OCI-LY1 (cell line): ENCODE measurements around the gene LHX3.
A peak's percentile ranks its signal among the peaks of the same experiment; 100 is the strongest.

ENCODE experiments used
- H2AFZ ChIP-seq: fragments of 200-600 bp; sonication (generic), shearing (Covaris generic); 2 replicates; pipeline ENCODE4 v1.6.0; 2014; ENCODE audit warnings: antibody characterized with exemption, mild to moderate bottlenecking, low read length
- H3F3A ChIP-seq: fragments of 200-600 bp; sonication (generic), shearing (Covaris generic); 2 replicates; pipeline ENCODE4 v1.6.0; 2014; ENCODE audit warnings: mild to moderate bottlenecking, antibody characterized with exemption, low read length, moderate library complexity; ENCODE audit not compliant: insufficient read depth
- H3K27ac ChIP-seq: fragments of 200-600 bp; sonication (generic); 2 replicates; pipeline ENCODE4 v1.5.1; 2014; ENCODE audit warnings: low read length, mixed run types, mild to moderate bottlenecking, low read depth; ENCODE audit not compliant: poor library complexity, severe bottlenecking
- H3K27me3 ChIP-seq: fragments of 200-600 bp; sonication (generic); 2 replicates; pipeline ENCODE4 v1.6.0; 2014; ENCODE audit warnings: antibody characterized with exemption, mild to moderate bottlenecking, low read length, moderate library complexity; ENCODE audit not compliant: insufficient read depth
- H3K36me3 ChIP-seq: fragments of 200-600 bp; sonication (generic); 2 replicates; pipeline ENCODE4 v1.6.1; 2014; ENCODE audit warnings: mild to moderate bottlenecking, antibody characterized with exemption, low read length, moderate library complexity, mixed read lengths; ENCODE audit not compliant: insufficient read depth
- H3K4me1 ChIP-seq: fragments of 200-600 bp; sonication (generic); 2 replicates; pipeline ENCODE4 v1.5.1; 2014; ENCODE audit warnings: mild to moderate bottlenecking, low read length, moderate library complexity; ENCODE audit not compliant: insufficient read depth, severe bottlenecking
- H3K4me2 ChIP-seq: fragments of 200-600 bp; sonication (generic), shearing (Covaris generic); 2 replicates; pipeline ENCODE4 v1.6.1; 2014; ENCODE audit warnings: low read length
- H3K4me3 ChIP-seq: fragments of 200-600 bp; sonication (generic); 2 replicates; pipeline ENCODE4 v1.5.1; 2014; ENCODE audit warnings: low read length, low read depth, mild to moderate bottlenecking, mixed read lengths; ENCODE audit not compliant: poor library complexity, severe bottlenecking
- H3K79me2 ChIP-seq: fragments of 200-600 bp; shearing (Covaris generic); 2 replicates; pipeline ENCODE4 v1.6.1; 2016; ENCODE audit warnings: mixed run types, low read length, mixed read lengths; ENCODE audit not compliant: insufficient read depth
- H3K9ac ChIP-seq: fragments of 200-600 bp; sonication (generic), shearing (Covaris generic); 2 replicates; pipeline ENCODE4 v1.6.1; 2014; ENCODE audit warnings: mild to moderate bottlenecking, low read length, mixed read lengths
- H3K9me2 ChIP-seq: fragments of 200-600 bp; sonication (generic), shearing (Covaris generic); 2 replicates; pipeline ENCODE4 v1.6.1; 2014; ENCODE audit warnings: low read depth, mild to moderate bottlenecking, low read length, mixed read lengths
- H3K9me3 ChIP-seq: fragments of 200-600 bp; shearing (Covaris generic); 2 replicates; pipeline ENCODE4 v1.6.1; 2014; ENCODE audit warnings: low read length, mixed read lengths
- H4K20me1 ChIP-seq: fragments of 200-600 bp; sonication (generic), shearing (Covaris generic); 2 replicates; pipeline ENCODE4 v1.6.0; 2016; ENCODE audit warnings: mild to moderate bottlenecking, low read length; ENCODE audit not compliant: insufficient read depth
- EZH2 ChIP-seq: fragments of 200-600 bp; sonication (generic), shearing (Covaris generic); IDR thresholded peaks from 2 replicates; pipeline ENCODE4 v1.8.0; 2017; ENCODE audit warnings: borderline replicate concordance, mixed run types, mild to moderate bottlenecking, antibody characterized with exemption, low read length, moderate library complexity, mixed read lengths
- TF ChIP-seq, protein P1 (sequence below): fragments of 200-600 bp; sonication (generic), shearing (Covaris generic); IDR thresholded peaks from 2 replicates; pipeline ENCODE4 v1.5.1; 2017; ENCODE audit warnings: mild to moderate bottlenecking, antibody characterized with exemption, low read length, moderate library complexity, mixed read lengths

Gene LHX3

DNA sequence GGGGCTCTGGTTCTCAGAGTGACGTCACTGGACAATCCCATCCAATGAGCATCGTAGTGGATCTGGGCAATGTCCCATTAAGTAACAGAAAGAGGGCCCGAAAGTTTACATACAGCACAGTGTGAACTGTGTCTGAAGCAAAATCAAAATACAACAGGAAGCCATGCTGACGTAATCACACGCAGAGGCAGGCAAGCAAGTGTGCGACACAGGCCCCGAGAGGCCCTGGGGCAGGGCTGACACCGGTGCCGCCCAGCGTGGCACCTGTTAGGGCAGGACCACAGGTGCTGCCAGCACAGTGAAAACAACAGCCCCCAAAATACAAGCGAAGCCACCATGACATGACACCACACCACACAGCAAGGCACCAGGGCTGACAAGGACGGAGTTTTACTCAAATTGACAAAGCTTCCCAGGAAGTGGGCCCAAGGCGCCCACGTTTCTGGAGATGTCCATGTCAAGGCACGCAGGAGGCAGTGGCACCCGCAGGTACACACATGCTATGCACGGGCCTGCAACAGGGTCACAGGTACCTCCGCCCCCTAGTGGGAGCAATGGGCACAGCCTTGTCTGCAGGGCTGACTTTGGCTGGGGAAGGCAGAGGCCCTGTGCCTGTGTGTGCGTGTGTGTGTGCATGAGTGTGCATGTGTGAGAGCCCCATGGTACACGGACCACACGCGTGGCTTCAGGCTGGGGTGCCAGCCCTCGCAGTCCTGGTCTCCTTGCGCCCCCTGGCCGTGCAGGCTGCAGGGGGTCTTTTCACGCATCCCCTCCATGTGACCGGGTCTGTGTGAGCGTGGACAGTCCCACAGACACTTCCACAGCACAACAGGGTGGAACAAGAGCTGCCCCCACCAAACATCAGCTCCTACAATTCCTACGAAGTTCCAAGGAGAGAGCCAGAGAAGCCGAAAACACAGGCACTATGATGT is 21.1 kb upstream of the LHX3 start:
- Histone ChIP-seq H3K9me3 (no peaks in the 10 kb centered on the region), H3K4me3 (peak overlapping the region; percentile 58), H3K79me2 (peaks cover 3% of the 10 kb centered on the region; the same call in 1 of the 2 replicates), H4K20me1 (no peaks in the 10 kb centered on the region), H3F3A (peaks cover 7% of the 10 kb centered on the region; the same call in 1 of the 2 replicates), H3K9me2 (no peaks in the 10 kb centered on the region), H2AFZ (no peak overlapping the region), H3K9ac (peak overlapping the region; percentile 78), H3K4me1 (peaks cover 79% of the 10 kb centered on the region), H3K27ac (peak overlapping the region; percentile 99), H3K36me3 (peaks cover 46% of the 10 kb centered on the region), H3K4me2 (peak overlapping the region; percentile 76), H3K27me3 (no peaks in the 10 kb centered on the region)
- TF ChIP-seq, protein P1, sequence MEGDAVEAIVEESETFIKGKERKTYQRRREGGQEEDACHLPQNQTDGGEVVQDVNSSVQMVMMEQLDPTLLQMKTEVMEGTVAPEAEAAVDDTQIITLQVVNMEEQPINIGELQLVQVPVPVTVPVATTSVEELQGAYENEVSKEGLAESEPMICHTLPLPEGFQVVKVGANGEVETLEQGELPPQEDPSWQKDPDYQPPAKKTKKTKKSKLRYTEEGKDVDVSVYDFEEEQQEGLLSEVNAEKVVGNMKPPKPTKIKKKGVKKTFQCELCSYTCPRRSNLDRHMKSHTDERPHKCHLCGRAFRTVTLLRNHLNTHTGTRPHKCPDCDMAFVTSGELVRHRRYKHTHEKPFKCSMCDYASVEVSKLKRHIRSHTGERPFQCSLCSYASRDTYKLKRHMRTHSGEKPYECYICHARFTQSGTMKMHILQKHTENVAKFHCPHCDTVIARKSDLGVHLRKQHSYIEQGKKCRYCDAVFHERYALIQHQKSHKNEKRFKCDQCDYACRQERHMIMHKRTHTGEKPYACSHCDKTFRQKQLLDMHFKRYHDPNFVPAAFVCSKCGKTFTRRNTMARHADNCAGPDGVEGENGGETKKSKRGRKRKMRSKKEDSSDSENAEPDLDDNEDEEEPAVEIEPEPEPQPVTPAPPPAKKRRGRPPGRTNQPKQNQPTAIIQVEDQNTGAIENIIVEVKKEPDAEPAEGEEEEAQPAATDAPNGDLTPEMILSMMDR = peak; percentile 98
- no peak for TF ChIP-seq EZH2

DNA sequence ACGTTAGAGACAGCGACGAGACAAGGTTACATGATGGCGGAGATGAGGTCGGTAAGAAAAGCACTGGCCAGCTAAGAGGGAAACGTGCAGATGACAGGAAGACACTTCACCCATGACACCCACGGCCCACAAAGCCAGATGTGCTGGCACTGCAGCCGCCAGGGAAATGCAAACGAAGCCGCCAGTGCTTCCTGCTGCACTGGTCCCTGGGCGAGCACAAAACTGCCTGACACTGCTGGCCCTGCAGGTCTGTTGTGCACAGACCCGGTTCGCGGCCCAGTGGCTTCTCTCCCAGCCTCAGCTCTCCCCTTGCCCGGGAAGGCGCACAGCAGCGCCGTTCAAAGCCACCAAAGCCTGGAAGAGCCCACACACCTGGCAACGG is 20.4 kb upstream of the LHX3 start:
- Histone ChIP-seq H3F3A (peaks cover 7% of the 10 kb centered on the region; the same call in 1 of the 2 replicates), H3K4me1 (peaks cover 85% of the 10 kb centered on the region), H3K9me3 (no peaks in the 10 kb centered on the region), H3K79me2 (peaks cover under 1% of the 10 kb centered on the region; the same call in 1 of the 2 replicates), H3K27ac (peak overlapping the region; percentile 99), H3K9me2 (no peaks in the 10 kb centered on the region), H3K4me2 (peak overlapping the region; percentile 76), H2AFZ (no peak overlapping the region), H4K20me1 (no peaks in the 10 kb centered on the region), H3K4me3 (peak overlapping the region; percentile 58), H3K9ac (peak overlapping the region; percentile 78), H3K36me3 (peaks cover 45% of the 10 kb centered on the region; the same call in 1 of the 2 replicates), H3K27me3 (no peaks in the 10 kb centered on the region)
- TF ChIP-seq, protein P1 = no peak
- no peak for TF ChIP-seq EZH2

DNA sequence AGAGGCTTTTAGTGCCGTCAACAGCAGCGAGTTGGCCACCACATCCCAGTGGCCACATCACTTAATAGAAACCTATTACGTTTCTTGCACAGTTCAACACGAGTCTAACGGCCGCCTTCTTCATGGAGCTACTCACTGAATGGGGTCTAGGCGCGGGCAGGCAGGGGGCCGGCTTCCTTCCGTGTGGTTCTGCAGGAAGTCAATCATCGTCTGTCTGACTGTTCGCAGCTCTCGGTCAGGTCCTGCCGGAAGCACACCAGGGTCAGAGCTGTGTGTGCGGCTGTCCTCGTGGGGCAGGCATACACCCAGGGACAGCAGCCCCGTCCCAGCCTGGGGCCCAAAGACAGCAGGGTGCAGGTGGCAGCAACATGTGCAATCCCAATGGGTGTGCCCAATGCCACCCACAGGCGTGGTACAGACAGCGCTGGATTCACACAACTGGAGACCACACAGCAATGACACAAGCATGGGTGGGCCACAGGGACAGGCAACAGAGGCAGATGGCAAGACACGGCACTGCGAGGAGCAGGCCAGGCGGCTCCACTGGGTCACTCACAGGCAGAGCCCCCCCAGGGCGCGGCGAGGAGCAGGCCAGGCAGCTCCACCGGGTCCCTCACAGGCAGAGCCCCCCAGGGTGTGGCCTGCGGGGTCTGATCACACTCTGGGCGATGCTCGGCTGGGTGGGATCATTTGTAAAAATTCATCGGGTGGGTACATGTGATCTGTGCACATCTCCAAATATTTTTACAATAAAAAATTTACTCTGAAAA is 19.1 kb upstream of the LHX3 start:
- Histone ChIP-seq H4K20me1 (no peaks in the 10 kb centered on the region), H3K9ac (peak overlapping the region; percentile 78), H3K9me3 (no peaks in the 10 kb centered on the region), H3F3A (peaks cover 7% of the 10 kb centered on the region; the same call in 1 of the 2 replicates), H3K4me3 (peak overlapping the region; percentile 58), H2AFZ (no peak overlapping the region), H3K27me3 (no peaks in the 10 kb centered on the region), H3K27ac (peak overlapping the region; percentile 99), H3K4me1 (peaks cover 83% of the 10 kb centered on the region), H3K79me2 (no peaks in the 10 kb centered on the region; the same call in 1 of the 2 replicates), H3K9me2 (no peaks in the 10 kb centered on the region), H3K36me3 (peaks cover 56% of the 10 kb centered on the region; the same call in 1 of the 2 replicates), H3K4me2 (peak overlapping the region; percentile 76)
- TF ChIP-seq, protein P1 = no peak
- TF ChIP-seq EZH2 = no peak
